Erythroblast (primary cell): Measurements from ENCODE around the gene FNIP2.

Source experiments
- DNase-seq, 2 experiments: peaks; one replicate each; lab custom pipeline; 2025; lab: John Stamatoyannopoulos, UW
- GATA1 ChIP-seq: IDR thresholded peaks from 2 replicates; pipeline ENCODE4 v1.6.1; 2011; ENCODE audit warnings: low read depth, mild to moderate bottlenecking, control low read depth, low read length, moderate library complexity
- POLR2A ChIP-seq: IDR thresholded peaks from 2 replicates; pipeline ENCODE4 v1.6.1; 2011; ENCODE audit warnings: mild to moderate bottlenecking, low read length

Gene FNIP2

DNA sequence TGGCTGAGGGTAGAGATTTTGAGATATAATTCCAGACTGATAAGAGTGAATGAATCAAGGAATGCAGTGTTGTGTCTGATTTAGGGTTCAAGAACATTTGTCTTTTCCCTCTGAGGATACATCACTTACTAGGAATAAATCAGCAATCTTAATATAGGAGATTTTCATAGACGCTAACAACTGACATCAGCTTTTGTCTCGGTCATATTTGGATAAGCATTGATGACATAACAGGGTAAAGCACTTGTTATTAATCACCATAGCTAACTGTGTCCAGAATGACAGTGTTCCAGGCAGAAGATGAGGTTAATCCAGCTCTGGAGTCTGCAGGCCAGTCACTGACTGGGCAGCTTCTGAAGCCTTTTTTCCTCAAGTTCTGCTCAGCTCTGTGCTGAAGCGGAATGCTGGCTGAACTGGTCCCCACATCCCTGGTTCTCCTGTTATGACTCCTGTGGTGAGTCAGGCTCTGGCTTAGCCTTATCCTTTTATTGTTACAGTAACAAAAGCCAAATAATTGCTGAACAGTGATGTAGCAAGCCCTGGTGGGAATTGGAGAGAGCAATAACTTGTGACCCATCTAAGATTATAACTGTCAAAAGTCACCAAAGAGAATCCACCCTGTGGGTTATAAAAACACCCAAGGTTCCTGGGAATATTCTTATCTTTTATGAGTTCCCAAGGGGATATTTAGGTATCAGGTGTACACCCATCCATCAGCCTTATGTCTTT lies 41.8 kb downstream of the FNIP2 start:
- DNase-seq: peak in 1 of 2 experiments; percentile 30
- TF ChIP-seq GATA1 (no peak), POLR2A (no peak)

DNA sequence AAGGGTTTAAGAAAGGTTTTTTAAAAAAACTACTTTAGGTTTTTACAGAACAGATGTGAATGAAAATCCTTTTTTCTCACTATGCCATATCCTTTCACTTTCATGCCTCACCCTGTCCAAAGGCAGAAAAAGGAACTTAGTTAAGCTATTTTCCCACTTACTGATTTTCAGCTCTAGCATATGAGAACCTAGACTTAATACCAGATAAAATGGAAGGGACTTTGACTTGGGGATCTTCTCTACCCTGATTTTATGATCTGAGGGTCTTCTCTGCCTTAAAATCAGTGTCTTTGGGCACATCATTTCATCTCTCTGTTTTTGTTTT lies 42.4 kb downstream of the FNIP2 start:
- no peak for DNase-seq
- no peak for TF ChIP-seq POLR2A
- TF ChIP-seq GATA1: no peak

DNA sequence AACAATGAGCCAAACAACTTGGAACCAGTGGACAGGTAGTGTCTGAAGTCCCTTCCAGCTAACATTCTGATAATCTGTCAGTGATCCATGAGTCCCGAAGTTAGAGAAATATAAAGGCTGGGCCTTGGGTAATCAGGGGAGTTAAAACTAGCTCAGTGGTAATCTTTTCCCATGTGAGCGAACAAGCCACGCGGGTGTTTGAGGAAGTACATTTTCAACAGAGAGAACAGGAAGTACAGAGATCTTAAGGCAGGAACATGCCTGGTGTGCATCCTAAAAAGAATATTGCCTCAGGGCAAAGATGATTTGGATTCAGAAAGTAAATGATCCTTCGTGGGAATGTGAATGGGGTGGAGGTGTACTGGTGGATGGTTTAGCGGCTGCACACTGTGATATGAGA lies 42.9 kb downstream of the FNIP2 start:
- DNase-seq: peak; percentile 27 to 29
- no peak for TF ChIP-seq POLR2A
- no peak for TF ChIP-seq GATA1

DNA sequence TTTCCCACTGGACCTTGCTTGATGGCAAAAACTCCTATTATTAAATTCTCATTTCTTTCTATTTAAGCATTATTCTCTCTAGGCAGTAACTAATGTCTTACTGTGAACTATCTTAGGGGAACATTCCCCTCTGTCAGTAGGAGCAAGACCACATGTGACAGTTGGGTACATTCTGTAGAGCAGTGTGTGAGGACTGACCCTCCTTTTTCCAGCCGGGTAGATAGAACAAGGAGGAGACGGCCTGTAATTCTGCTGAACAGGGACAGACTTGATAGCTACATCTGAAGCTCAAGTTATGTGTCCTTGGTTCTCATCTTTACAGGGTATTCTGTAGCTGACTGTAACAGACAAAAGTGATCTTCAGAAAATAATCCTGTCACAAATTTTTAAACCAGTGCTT lies 43.3 kb downstream of the FNIP2 start:
- no peak for DNase-seq
- TF ChIP-seq POLR2A: no peak
- TF ChIP-seq GATA1: no peak

- TF ChIP-seq POLR2A: no peak
- no peak for TF ChIP-seq GATA1
- DNase-seq: no peak
These were observed 43.7 kb downstream of the FNIP2 start for GRCh38 chr4:158812543-158812942.

GRCh38 chr4:158813113-158813512 lies 44.3 kb downstream of the FNIP2 start:
- DNase-seq: no peak
- TF ChIP-seq GATA1 (no peak), POLR2A (no peak)

DNA sequence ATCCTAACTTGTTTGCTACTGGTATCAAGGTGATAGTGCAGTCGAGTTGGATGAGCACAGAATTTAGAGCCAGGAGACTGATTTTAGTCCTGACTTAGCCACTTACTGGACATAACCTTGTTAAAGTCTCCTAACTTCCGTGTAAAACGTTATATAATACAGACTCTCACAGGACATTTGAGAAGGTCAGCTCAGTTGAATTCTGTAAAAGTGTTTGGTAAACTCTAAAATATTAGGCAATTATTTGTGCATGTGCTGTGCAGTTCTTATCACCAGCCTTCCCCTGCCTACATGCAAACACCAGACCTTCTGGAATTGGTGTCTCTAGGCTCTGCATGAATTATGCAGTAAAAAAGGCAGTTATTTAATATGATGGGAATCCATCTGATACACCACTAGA lies 45.4 kb downstream of the FNIP2 start:
- no peak for DNase-seq
- TF ChIP-seq POLR2A (no peak), GATA1 (no peak)

DNA sequence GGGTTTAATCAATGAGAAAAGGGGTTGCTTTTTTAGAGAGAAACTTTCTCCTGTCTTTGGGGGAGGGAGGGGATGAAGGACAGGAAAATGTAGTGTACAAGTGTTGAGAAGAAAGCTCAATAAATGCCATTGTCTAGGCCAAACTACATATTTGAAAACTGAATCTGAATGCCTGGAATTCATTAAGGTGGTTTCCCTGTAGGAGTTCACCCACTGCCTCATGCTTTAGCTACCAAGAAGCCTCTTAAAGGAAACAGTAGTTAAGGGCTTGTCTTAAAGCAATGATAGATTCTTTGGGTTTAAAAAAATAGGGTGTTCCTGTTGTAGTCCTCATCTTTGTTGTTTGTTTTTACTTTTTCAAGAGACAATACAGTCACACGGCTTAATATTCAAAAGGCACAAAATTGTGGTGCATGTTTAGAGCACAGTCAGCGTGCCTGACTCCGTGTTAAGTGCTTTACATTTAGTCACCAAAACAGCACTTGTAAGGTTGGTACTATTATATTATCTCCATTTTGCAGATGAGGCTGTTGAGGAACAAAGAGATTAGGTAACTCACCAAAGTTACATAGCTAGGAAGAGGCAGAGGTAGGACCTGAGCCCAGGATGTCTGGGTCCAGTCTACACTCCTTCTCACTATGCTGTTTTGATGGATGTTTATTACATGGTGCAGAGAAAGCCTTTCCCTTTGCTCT lies 46.0 kb downstream of the FNIP2 start:
- DNase-seq: peak in 1 of 2 experiments; percentile 41
- TF ChIP-seq GATA1 (no peak), POLR2A (no peak)

DNA sequence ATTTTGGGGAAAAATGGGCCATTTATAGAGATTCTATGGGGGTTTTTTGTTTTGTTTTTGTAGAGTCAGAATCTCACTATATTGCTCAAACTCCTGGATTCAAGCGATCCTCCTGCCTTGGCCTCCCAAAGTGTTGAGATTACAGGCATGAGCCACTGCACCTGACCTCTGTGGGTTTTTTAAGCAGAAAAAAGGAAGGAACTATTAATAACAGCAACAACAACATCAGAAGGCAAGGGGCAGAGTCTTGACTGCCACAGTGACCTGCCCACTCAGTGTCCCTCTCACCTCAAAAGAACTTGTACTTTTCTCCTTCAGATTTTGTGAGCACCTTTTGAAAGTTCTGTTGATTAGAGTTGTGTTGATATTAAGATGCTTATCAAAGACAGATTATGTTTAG lies 48.1 kb downstream of the FNIP2 start:
- DNase-seq: no peak
- TF ChIP-seq POLR2A: no peak
- no peak for TF ChIP-seq GATA1

DNA sequence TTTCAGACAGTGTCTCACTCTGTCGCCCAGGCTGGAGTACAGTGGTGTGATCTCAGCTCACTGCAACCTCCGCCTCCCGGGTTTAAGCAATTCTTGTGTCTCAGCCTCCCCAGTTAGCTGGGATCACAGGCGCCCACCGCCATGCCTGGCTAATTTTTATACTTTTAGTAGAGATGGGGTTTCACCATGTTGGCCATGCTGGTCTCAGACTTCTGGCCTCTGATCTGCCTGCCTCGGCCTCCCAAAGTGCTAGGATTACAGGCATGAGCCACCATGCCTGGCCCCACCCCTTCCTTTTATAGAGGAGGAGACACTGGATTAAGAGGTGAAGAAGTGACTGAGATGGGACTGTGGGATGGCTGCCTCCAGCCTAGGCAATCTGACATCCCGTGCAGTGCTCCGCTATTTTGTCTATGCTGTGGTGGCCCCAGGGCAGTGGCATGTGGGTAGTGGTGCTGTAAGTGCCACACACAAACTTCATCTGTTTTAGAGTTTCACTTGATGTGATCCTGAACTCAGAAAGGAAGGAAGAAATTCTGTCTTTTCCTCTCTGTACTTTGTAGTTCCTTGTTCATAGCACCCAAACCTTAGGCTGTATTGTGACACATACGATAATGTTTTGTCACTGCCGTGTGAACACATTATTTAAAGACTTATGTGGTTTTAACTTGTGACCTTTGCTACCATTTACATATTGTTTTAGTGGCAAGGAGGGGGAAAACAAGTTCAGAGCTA lies 48.9 kb downstream of the FNIP2 start:
- TF ChIP-seq POLR2A (no peak), GATA1 (no peak)
- DNase-seq: no peak

DNA sequence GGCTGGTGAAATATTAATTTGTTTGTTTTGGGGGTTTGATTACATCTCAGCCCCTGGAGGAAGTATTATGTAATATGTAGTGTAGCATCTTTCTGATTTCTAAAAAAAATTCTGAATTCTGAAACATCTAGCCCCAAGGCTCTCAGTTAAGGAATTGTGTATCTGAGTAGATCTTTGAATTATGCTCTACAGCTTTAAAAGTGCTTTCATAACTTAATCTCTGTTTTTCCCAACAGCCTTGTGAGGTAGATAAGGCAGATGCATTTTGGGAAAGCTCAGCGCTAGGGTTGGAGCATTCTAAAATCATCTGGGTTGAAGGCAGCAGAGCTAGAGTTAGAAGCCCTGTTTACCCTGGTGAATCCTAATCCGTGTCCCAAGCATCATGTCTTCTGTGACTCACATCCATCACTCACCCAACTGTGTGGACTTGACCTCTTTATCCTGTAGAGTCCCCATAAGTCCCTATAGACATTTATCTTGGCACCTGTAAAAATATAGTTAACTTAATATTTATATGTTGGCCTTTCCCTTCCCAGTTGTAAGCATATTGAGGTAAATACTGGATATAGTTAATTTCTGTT lies 49.8 kb downstream of the FNIP2 start:
- TF ChIP-seq POLR2A: no peak
- TF ChIP-seq GATA1: no peak
- peak; percentile 38 to 43 for DNase-seq

DNA sequence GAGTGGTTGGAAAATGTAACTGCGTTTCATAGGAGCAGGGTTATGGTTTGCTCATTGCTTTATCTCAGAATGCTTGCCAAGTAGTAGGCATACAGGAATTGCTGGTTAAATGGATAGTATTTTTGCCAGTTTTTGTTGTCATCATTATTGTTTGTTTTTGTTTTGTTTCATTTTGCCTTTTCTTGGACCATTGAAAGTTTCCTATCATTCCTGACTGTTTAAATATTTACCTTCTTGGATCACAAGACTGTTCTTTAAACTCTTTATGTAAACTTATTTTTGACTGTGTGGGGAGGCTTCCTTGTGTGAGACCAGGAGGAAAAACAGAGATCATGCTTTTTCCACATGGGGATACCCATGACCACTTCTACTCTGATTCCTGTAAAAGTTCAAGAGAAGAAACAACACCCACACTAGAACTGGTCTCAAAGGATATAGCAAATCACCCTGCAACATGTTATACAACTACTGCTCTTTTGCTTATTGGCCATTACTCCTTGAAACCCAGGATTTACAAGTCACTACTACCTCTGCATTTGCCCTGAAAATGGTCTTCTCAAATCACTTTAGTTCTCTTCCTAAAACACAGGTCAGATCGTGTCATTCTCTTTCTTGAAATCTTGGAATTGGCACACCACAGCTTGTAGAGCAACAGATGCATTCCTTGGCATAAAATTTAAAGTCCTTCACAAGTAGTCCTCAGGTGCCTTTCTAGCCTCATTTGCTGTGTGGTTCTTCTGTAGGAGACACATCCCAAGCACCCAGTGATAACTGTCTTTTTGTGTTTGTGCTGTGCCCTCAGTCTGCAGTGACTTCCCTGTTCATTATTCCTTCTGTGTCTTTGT lies 51.3 kb downstream of the FNIP2 start:
- TF ChIP-seq POLR2A (no peak), GATA1 (no peak)
- no peak for DNase-seq

- TF ChIP-seq GATA1 (no peak), POLR2A (no peak)
- no peak for DNase-seq
These were observed 52.6 kb downstream of the FNIP2 start for GRCh38 chr4:158821228-158821971.

DNA sequence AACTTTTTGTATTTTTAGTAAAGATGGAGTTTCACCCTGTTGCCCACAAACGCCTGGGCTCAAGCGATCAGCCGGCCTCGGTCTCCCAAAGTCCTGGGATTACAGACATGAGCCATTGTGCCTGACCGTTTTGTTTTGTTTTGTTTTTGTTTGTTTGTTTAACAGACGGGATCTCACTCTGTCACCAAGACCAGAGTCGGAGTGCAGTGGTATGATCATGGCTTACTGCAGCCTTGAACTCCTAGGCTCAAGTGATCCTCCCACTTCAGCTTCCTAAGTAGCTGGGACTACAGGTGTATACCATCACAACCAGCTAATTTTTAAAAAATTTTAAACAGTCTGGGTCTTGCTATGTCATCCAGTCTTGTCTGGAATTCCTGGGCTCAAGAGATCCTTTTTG lies 53.5 kb downstream of the FNIP2 start:
- DNase-seq: no peak
- TF ChIP-seq GATA1 (no peak), POLR2A (no peak)
